ENCODE measurements around the gene PLA2G7.

DNA sequence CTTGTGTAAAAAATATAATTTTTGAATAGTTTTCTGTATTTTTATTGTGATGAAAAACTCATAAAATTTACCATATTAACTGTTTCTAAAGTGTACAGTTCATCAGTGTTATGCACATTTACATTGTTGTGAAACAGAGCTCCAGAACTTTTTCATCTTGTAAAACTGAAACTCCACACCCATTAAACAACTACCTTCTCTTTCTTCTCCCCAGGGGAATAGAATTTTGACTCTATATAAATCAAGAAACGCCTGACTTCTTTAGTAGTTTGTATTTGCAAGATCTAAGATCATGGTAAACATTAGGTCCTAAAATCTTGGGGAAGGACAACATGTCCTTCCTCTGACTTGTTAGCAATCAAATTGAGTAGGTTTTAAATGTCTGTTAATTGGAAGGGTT, 20.7 kb upstream of the PLA2G7 start:
- no peak for TF ChIP-seq CTCF (IDR thresholded peaks at IDR 0.05)
- TF ChIP-seq POLR2A (IDR thresholded peaks at IDR 0.05), result no peak
